ENCODE results near the gene GALM. TPM values are rescaled to one million over a fixed set of nuclear protein-coding genes. Genes with fewer than 3 reads are reported as not detected.
A peak's percentile ranks its signal among the peaks of the same experiment; 100 is the strongest.

Gene GALM
- total and polyA plus RNA-seq, 2 of the 13 experiments (the other 11 are each of a cell fraction or from before 2014, with no cell fraction given) = 65.5 to 90.0 TPM

DNA sequence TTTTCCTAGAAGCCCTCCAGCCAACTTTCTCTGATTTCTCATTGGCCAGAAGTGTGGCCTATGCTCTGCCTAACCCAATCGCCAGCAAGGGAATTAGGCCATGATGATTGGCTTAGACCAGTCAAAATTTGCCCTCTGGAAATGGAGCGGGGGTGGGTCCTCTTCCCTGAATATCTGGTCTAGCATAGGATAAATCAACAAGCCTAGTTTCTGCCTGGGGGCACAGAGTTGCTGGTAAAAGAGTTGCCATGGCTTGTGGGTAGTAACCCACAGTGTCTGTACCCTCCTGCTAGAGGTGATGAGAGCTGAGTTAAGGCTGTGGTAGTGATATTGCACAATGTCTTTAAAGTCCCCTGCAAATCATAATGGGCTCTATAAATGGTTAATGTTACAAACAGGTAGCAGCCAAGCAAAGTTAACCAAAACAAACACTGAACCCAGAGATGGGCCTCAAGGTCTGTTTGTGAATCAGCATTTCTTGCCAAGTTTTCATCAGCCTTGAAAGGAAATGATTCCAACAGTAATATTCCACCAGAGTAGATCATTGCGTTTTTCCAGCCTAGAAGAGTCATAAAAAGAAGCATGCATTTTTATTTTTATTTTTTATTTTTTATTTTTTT lies 19.3 kb downstream of the GALM start (continued):
- TF ChIP-seq MAZ (IDR thresholded peaks at IDR 0.05; ENCODE audit: borderline replicate concordance, low read depth, low read length) (no peak), MAZ (CRISPR knock-in tag; IDR thresholded peaks at IDR 0.05; ENCODE audit: low read depth) (0 out of 2 replicates have a peak, but pooled peaks have one; percentile 47), KLF9 (CRISPR knock-in tag; IDR thresholded peaks at IDR 0.05; ENCODE audit: low read depth) (no peak), ZNF841 (CRISPR knock-in tag; IDR thresholded peaks at IDR 0.05; ENCODE audit: borderline replicate concordance) (no peak), ZNF776 (CRISPR knock-in tag; IDR thresholded peaks at IDR 0.05) (no peak), ZNF451 (CRISPR knock-in tag; IDR thresholded peaks at IDR 0.05) (no peak), ZBTB8A (CRISPR knock-in tag; IDR thresholded peaks at IDR 0.05; ENCODE audit: borderline replicate concordance, low read depth) (no peak), ZNF577 (CRISPR knock-in tag; IDR thresholded peaks at IDR 0.05; ENCODE audit: borderline replicate concordance, low read depth) (no peak), NR3C1 (CRISPR knock-in tag; IDR thresholded peaks at IDR 0.05) (no peak), ZNF367 (CRISPR knock-in tag; IDR thresholded peaks at IDR 0.05; ENCODE audit: borderline replicate concordance) (no peak), CCDC6 (CRISPR knock-in tag; IDR thresholded peaks at IDR 0.05) (no peak; the same call in 1 of the 2 replicates), ZNF253 (CRISPR knock-in tag; IDR thresholded peaks at IDR 0.05; ENCODE audit: borderline replicate concordance) (no peak), TCF7L2 (IDR thresholded peaks at IDR 0.05; ENCODE audit: low read depth, low read length) (0 out of 2 replicates have a peak, but pooled peaks have one; percentile 23), CCAR2 (optimal IDR thresholded peaks at IDR 0.05; ENCODE audit: low read depth, low read length) (no peak), ASH2L (IDR thresholded peaks at IDR 0.05; ENCODE audit: insufficient read length, low read depth, low read length) (peak; percentile 43), GABPA (IDR thresholded peaks at IDR 0.05; ENCODE audit: low read depth, low read length) (no peak), GABPA (CRISPR knock-in tag; IDR thresholded peaks at IDR 0.05; ENCODE audit: low read depth) (peak; percentile 40; the same call in 1 of the 2 replicates), ZFP36L2 (CRISPR knock-in tag; IDR thresholded peaks at IDR 0.05) (no peak), FOXK1 (CRISPR knock-in tag; IDR thresholded peaks at IDR 0.05; ENCODE audit: borderline replicate concordance, low read depth) (peak; percentile 38; the same call in 1 of the 2 replicates), MAFG (CRISPR knock-in tag; IDR thresholded peaks at IDR 0.05) (no peak), SMAD9 (CRISPR knock-in tag; IDR thresholded peaks at IDR 0.05) (no peak), ZNF83 (CRISPR knock-in tag; IDR thresholded peaks at IDR 0.05; ENCODE audit: borderline replicate concordance) (no peak), BRD4 (CRISPR knock-in tag; IDR thresholded peaks at IDR 0.05) (no peak), ZNF558 (CRISPR knock-in tag; IDR thresholded peaks at IDR 0.05; ENCODE audit: borderline replicate concordance) (no peak), FOXJ3 (CRISPR knock-in tag; IDR thresholded peaks at IDR 0.05; ENCODE audit: borderline replicate concordance) (peak; percentile 70; the same call in 1 of the 2 replicates), MTA3 (CRISPR knock-in tag; IDR thresholded peaks at IDR 0.05) (no peak), JUND (CRISPR knock-in tag; IDR thresholded peaks at IDR 0.05) (no peak), NFE2 (CRISPR knock-in tag; IDR thresholded peaks at IDR 0.05) (peak; percentile 23; the same call in 1 of the 2 replicates), ZMAT3 (CRISPR knock-in tag; conservative IDR thresholded peaks at IDR 0.05) (no peak), ZNF333 (CRISPR knock-in tag; IDR thresholded peaks at IDR 0.05; ENCODE audit: borderline replicate concordance) (no peak), ZFP82 (CRISPR knock-in tag; IDR thresholded peaks at IDR 0.05; ENCODE audit: borderline replicate concordance) (no peak)
- TF ChIP-seq, protein P1, sequence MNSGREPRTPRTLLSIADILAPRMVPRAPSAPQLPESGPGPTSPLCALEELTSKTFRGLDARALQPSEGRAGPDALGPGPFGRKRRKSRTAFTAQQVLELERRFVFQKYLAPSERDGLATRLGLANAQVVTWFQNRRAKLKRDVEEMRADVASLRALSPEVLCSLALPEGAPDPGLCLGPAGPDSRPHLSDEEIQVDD (CRISPR knock-in tag; IDR thresholded peaks at IDR 0.05; ENCODE audit: borderline replicate concordance) = no peak

All from HepG2 (cell line).